ENCODE data around the gene SMYD3.

DNA sequence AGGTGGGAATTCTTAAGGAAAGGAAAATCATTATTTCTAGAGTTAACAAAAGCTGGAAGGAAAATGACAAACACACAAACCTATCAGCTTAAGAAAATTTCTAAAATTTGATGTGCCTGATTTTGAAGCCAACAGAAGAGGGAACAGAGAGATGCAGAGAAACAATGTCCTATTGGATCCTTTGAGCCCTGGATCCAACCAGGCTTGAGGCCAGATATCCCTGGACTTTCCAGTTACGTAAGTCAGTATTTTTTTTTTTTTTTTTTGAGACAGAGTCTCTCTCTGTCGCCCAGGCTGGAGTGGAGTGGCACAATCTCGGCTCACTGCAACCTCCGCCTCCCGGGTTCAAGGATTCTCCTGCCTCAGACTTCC, 703.4 kb downstream of the SMYD3 start:
- TF ChIP-seq EZH2 (IDR thresholded peaks at IDR 0.05; ENCODE audit: borderline replicate concordance, low read depth, low read length, severe bottlenecking) (no peak), POLR2AphosphoS5 (IDR thresholded peaks at IDR 0.05; ENCODE audit: insufficient read depth, low read depth, low read length) (no peak), CTCF (IDR thresholded peaks at IDR 0.05; ENCODE audit: extremely low read depth in 1 of 2, insufficient read depth in 1 of 2, low read depth in 1 of 2, low read length in 2 of 2) (no peak), POLR2A (IDR thresholded peaks at IDR 0.05; ENCODE audit: low read depth, low read length) (no peak), MAX (IDR thresholded peaks at IDR 0.05; ENCODE audit: insufficient read depth, insufficient read length) (no peak), FOS (IDR thresholded peaks at IDR 0.05; ENCODE audit: borderline replicate concordance, insufficient read depth, low read length) (no peak), MYC (IDR thresholded peaks at IDR 0.05; ENCODE audit: low read depth, low read length) (no peak), GATA2 (IDR thresholded peaks at IDR 0.05; ENCODE audit: insufficient read depth, insufficient read length, low read depth, low read length) (no peak), JUN (IDR thresholded peaks at IDR 0.05; ENCODE audit: borderline replicate concordance, insufficient read depth, insufficient read length, low read depth) (no peak)
